Measurements from ENCODE around the gene PRKCZ.

DNA sequence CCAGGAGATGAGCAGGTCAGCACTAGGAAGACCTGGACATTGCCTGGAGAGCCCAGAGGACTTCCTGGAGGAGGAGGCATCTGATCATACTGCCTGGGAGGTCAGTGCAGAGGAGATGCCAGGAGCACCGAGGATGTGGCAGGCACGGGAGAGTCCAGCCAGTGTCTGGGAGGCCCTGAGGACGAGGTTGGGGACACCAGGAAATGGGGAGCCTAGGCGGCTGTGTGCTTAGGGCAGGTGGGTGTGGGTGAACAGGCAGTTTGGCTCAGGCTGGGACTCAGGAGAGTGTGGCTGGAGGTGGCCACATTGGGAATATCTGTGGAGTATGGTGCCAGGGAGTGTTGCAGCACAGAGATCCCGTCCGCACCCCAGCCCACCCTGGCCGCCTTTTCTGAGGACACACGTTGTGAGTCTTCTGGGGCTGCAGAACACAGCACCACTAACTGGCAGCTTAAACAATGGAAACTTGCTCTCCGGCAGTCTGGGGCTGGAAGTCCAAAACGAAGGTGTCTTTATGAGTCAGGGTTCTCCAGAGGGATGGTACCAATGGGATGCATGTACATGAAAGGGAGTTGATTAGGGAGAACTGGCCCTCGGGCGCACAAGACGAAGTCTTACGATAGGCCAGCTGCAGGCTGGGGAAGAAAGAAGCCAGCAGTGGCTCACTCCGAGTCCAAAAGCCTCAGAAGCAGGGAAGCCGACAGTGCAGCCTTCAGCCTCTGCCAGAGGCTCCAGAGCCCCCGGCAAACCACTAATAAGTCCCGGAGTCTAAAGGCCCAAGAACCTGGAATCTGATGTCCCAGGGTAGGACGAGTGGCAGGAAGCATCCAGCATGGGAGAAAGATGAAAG lies 86.4 kb downstream of the PRKCZ start:
- TF ChIP-seq, protein P1, sequence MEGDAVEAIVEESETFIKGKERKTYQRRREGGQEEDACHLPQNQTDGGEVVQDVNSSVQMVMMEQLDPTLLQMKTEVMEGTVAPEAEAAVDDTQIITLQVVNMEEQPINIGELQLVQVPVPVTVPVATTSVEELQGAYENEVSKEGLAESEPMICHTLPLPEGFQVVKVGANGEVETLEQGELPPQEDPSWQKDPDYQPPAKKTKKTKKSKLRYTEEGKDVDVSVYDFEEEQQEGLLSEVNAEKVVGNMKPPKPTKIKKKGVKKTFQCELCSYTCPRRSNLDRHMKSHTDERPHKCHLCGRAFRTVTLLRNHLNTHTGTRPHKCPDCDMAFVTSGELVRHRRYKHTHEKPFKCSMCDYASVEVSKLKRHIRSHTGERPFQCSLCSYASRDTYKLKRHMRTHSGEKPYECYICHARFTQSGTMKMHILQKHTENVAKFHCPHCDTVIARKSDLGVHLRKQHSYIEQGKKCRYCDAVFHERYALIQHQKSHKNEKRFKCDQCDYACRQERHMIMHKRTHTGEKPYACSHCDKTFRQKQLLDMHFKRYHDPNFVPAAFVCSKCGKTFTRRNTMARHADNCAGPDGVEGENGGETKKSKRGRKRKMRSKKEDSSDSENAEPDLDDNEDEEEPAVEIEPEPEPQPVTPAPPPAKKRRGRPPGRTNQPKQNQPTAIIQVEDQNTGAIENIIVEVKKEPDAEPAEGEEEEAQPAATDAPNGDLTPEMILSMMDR (IDR thresholded peaks at IDR 0.05; ENCODE audit: low read depth, low read length), result no peak
- no peak for TF ChIP-seq POLR2A (IDR thresholded peaks at IDR 0.05; ENCODE audit: extremely low read depth, insufficient read length)

Data from NB4 (cell line).